GM21528 (cell line): Measurements from ENCODE around the gene LRRTM4.

ENCODE experiments used
- ATAC-seq: cut with Tn5 transposase; IDR thresholded peaks from one replicate; pipeline ENCODE4 v1.9.1; 2021; ENCODE audit warnings: mild to moderate bottlenecking, moderate library complexity; ENCODE audit not compliant: unreplicated experiment, low FRiP score

LRRTM4 gene

DNA sequence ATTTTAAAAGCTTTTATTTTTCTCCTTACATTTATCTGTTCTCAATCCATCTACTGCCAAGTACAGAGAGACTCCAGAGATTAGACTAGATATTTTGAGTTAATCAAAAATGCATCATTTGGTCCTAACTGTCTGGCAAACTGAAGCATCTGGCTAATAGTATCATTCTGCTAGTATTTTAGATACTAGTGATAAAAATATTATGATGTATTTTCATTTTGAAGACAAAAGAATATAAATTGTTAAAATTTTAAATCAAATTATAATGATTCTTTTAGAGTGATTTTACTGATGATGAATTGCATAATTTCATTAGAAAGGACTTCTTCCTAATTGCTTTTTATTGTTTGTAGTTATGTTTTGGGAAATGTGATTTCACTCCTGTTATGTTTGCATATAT lies 584.0 kb downstream of the LRRTM4 start:
- no peak for ATAC-seq

DNA sequence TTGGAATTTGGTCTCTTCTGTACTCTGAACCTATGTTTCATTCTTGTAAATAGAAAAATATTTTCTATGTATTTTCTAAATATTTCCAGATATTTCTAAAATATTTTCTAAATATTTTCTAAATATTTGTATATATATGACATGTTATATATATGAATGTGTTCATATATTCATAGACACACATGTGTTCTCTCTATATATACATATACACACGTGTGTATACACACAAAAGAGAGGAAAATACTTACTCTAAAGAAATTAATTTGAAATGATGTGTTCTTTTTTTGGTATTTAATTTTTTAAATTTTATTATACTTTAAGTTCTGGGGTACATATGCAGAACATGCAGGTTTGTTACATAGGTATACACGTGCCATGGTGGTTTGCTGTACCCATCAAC lies 589.6 kb downstream of the LRRTM4 start:
- no peak for ATAC-seq

DNA sequence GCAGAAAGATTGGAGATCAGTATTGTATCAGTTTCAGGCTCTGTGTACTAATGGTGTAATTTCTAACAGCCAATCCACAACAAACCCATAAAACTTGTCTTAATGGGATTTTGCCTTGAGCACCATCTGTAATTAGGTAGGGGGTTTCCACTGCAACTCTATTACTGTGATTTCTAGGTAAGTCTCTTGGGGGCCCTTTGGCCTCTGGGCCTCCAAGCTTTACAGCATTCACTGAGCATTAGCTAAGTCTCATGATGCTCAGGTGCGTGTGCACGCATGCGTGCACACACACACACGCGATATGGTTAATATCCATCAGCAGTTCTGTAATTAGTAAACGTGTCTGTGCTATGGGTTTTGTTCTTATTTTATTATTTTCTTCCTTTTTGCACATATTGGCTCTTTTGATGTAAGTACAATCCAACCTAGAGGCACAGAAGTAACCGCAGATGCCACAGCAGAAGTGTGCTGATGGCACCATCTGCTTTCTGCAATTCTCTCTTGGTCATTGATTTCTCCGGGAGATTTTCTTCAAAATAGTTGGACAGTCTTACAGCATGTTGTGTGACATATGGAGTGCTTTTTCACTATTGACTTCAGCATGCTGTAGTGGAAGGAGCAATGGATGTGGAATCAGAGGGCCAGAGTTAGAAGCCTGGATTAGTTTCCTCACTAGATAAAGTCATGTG lies 592.0 kb downstream of the LRRTM4 start:
- no peak for ATAC-seq

DNA sequence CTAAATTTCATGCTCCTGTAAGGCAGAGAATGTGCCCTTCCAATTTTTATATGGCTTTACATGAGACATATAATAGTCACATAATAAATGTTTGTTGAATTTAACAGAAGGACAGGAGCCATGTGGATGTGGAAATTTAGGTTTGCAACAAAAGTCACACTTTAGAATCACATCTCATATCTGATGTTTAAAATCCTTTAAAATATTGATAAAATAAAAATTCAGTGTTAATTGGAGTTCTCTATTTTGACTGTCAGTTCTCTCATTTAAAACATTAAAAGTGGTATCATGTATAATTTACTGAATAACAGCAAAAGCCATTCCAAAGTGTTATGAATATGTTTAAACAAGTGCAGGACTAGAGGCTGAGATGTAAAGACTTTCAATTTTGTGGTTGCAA lies 594.1 kb downstream of the LRRTM4 start:
- no peak for ATAC-seq

DNA sequence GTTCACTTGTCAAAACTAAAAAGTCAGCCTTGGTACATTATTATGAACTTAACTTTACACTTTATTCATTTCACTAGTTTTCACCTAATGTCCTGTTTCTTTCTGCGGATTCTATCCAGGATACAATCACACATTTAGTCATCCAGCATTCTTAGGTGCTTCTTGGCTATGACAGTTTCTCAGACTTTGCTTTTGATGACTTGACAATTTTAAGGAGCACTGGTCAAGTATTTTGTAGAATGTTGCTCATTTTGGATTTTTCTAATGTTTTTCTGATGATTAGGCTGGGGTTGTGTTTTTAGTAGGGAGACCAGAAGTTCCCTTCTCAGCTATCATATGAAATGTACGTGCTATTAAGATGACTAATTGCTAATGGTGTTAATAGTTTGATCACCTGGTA lies 601.2 kb downstream of the LRRTM4 start:
- ATAC-seq, result no peak

DNA sequence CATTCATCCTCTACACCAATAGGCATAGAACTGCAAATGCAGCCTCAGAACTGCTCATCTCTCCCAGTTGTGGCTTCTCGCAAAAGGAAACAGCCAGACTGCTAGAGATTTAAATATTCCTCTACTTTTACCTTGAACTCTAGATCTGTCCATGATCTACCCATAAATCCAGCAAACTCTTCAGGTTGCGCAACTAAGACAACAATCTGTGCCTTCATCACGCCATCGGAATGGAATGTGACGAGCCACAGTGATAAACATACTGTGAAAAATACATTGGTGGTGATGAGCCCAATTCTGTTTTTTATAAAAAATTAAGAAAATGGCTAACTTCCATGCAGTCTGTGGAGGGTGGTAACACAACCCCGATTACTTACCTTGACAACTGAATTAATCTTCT lies 626.7 kb downstream of the LRRTM4 start:
- no peak for ATAC-seq

DNA sequence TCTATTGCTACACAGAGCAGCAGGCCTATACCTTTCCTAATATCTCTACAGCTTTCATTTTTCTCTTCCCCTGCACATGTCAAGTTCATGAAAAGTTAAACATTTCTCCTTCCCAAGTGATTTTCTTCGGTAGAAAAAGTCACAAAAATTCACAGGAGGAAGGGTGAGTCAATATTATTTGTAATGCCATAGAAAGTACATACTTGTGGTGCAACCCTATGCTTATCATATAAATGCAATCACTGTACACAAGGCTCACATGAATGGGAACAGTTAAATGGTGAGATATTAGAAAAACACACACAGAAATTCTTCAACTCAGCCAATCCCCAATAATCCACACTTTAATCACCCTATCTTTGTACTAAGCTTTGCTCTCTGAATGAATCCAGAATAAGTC lies 651.6 kb downstream of the LRRTM4 start:
- ATAC-seq, result no peak

DNA sequence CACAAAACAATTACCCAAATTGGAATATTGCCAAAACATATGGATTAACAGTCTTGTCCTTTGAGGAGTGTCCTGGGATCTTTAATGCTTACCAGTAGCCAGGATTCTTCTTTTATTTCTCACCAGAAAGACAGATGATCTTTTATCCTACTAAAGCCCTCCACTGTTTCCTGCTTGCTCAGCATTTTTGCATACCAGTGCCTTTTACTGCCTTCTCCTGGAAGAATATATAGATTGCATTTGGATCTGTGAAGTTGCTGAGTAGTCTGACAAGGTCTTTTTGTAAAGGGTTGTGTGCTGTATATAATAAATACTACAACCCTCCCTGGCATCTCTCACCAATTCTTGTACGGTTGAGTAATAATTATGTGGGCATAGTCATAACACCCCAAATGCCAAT lies 652.2 kb downstream of the LRRTM4 start:
- ATAC-seq, result no peak

DNA sequence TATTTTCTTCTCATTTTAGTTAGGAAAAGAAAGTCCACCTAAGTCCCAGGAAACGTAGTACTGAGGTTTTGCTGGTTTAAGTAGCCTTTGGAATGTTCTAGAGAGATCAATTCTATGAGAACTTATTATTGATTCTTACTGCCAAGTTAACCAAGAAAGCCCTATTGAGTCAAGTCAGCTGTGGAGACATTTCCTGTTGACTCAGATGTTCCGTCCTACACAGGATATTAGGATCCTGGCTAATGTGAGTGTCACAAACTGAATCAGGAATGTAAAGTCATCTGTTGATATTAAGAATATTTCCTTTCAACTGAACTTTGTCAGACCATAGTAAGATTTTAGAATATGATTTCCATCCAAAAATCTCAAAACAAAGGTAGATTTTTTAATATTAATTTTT lies 654.3 kb downstream of the LRRTM4 start:
- ATAC-seq, result no peak

DNA sequence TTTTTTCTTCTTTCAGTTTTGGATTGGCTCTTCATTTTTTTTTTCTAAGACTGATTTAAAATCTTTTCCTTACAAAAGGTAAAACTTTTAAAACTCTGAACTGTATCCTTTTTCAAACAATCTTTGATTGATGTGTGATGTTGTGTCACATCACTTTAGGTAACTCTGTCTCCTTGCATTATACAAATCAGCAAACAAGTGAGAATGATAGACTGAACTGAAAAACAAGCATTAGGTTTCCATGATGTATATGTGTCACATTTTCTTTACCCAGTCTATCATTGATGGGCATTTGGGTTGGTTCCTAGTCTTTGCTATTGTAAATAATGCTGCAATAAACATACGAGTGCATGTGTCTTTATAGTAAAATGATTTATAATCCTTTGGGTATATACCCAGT lies 655.7 kb downstream of the LRRTM4 start:
- no peak for ATAC-seq

DNA sequence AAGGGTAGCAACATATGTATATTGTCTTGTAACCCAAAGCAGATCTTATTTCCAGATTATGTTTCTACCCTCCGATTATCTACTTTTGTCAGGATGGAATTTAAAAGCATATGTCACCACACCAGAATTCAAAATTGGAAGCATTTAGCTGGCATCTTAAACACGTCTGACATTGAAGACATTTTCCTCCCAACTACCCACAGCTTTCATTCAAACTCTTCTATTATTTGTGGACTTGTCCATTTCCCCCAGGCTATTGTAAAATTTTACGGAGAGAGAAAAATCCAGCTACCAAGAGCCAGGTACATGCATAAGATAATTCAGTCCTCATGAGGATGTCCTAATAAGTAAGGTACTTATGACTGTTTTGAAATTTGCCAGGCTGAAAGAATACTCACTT lies 659.3 kb downstream of the LRRTM4 start:
- ATAC-seq, result no peak

DNA sequence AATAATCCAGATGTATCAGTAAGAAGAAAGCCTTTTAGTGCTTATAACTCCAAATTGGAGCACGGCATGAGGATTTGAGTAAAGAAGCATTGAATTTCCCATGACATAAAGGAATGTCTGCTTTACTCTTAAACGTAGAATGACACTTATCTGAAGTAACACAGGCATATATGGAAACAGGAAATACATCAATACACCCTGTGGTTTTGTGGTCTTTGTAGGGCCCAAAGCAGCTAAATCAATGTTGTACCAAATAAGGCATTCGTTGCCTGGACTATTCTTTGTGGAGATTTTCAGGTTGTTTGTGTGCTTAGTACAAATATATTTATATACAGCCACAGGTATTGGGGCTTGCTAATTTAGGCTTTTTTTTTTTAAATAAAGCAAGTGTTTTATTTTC lies 660.5 kb downstream of the LRRTM4 start:
- no peak for ATAC-seq

DNA sequence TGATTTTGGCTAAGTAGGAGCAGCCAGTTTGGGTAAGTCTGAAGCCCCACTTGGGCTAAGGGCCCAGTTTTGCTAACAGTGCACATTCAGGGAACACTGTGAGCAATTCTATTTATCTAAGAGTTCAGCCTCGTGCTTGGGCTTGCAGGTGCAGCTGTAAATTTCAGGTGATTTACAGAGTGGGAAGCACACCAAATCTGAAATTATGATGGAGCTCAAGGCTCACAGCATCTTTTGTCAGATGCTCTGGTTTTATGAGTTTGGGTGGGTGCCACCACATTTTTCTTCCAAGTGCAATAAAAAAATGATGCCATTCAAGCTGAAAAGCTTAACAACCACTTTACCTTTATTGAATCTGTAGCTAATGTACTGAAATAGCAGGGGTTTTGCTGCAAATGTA lies 671.2 kb downstream of the LRRTM4 start:
- ATAC-seq, result no peak

DNA sequence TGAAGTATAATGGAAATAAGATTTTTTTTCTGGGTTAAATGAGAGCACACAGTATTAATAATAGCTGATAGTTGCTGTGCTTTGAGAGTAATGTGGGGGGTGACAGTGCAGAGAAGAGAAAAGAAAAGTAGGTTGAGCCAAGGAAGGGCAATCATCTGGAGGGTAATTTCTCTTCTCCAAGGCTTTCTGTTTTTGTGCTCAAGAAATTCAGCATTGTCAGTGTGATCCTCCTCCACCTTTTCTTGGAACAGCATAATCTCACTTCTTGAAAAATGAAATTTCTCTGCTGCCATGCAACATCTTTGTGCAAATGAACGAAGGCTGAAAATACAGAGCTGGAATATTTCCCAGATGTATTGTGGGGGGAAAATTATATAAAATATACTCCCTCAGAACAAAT lies 673.1 kb downstream of the LRRTM4 start:
- ATAC-seq, result no peak

DNA sequence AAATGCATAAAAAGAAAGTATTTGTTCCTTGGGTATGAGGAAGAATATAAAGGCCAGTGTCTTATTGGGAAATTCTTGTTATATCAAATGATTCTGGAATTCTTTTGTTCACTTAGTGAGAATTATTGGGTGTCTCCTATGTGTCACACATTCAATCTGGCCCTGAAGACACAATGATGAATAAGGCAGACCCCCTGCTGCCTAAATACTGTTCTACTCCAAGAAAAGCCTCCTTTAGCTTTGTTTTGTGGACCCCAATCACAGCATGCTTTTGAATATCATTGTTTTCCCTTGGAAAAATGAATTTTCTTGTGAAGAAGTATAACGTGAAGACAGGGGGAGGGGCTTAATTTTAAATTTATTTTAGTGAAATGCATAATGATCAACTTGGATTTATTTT lies 682.4 kb downstream of the LRRTM4 start:
- no peak for ATAC-seq

DNA sequence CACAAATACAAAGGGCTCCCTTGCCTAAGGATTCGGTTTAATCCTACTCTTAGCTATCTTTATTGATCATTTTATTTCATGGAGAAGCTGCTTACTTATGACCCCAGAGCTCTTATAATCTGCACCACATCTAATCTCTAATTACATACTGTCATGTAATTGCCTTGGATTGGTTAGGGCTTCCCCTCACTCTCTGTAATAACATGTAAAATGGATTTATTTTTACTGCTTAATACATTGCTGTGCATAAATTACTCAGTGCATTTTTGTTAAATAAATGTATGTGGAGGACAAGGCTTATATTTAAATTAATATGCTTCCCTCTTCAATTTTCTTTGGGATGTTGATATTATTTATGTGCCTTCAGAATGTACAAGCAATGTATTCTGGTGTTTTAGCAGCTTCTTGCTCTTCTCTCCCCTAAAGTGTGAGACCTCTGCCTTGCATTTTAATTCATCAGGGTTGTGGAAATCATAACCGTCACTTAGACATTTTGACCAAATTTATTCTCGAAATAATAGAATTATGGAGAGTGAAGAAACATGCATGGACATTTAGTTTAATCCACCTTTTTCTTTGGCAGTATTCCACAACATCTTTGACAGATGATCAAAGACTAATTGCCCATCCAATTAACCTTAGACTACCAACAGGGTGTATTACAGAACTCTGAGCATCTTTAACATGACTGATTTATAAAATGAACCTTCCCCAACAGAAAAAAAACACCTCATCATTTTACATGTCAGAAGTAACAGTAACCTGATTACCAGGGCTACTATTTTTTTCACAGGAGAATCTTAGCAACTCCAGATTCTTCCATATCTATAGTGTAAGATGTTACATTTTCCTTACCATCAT lies 692.6 kb downstream of the LRRTM4 start:
- ATAC-seq, result no peak

DNA sequence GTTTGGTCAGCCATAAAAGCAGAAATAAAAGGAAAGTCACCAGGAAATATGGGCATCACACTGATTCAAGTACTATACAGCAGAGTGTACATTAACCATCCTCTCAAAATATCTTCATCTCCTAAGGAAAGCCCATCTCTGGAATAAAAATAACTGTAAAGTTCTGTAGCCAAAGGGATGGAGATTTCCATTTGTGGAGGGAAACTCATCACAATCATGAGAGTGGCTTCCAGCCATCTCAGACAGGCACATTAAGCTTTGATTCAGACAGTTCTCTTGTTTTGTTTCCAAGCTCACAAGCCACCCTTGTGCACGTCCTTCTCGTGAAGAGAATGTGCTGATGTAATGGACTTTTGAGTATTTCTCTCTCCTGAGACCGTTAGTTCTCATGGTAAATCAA lies 695.5 kb downstream of the LRRTM4 start:
- ATAC-seq, result no peak

DNA sequence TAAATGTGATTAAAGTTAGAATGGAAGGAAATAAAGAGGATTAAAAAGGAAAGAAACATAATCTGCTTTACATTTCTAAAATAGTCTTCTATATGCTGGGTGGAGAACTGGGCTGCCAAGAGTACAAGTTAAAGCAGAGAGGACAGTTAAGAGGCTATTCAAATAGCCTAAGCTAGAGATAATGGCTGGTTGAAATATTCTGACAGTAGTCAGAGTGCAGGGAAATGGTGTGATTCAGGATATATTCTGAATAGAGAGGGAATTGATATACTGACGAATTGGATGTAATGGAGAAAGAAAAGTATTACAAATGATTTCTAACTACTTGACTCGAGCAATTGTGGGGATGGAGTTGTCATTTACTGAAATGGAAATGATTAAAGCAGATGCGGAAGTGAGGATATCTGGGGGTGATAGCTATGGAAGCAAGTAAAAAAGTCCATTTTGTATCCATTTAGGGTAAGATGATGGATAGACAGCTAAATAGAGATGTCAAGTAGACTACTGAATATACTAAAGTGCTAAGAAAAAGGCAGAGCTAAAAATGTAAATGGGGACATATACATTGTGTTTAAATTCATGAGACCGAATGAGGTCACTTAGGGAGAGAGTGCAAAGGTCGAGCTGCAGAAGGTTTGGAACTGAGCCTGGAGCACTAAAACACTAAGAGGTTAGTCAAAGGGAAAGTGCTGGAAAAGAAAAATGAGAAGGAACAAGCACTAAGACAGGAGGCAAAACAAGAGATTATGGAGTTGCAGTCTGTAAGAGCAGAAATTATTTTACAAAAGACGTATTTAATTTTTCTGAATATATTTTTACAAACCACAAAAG lies 696.8 kb downstream of the LRRTM4 start:
- no peak for ATAC-seq

DNA sequence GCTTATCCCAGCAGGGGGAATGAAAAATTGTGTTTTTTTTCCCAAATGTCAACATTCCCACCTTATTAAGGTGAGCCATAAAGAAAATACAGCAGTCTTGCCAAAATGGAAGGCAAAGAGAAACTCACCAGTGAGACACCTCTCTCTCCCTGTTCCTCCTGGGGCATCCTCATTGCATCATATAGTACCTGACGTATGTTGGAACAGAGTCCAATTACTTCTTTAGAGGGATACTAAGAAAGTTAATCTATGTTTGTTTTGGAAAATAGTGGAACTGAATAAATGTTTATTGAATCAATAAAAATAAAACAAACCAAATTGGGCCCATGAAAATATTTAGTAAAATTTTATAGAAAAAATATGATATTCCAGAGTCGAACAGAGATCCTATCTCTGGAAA lies 700.4 kb downstream of the LRRTM4 start:
- no peak for ATAC-seq

DNA sequence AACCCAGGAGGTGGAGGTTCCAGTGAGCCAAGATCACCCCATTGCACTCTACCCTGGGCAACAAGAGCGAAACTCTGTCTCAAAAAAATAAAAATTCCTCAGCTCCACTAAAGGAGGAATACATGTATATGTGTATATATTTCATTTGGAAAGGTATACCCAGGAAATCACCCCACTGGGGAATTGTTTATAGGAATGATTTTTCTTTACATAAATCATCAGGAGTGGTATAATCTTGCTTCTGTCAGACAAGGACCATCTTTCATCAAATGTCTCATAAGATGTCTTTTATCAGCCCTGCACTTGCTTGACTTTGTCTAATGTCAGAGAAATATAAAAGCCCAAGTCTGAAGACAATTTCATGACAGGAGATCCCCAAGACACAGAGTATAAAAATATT lies 709.1 kb downstream of the LRRTM4 start:
- no peak for ATAC-seq

DNA sequence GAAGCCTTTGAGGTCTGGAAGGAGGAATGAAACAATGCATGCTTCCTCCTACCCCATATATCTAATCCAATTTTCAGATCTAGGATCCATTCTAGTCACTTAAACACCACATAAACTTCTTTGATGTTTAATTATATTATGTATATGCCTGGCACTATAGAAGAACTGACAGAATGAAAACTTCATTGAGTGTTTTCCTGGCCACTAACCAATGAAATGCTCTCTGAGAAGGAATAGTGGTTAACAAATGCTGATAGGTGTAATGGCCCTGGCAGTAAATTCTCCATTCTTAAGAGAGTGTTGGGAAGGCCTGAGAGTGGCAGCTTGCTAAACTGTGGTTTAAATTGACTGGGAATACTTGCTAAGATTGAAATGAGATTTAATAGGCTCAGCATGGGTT lies 710.0 kb downstream of the LRRTM4 start:
- no peak for ATAC-seq
